ENCODE results near the gene NELFB.
"Not testable (repeated sequence)": the region's sequence is repeated elsewhere in the genome, so short reads cannot be mapped to it uniquely, and the experiment has no call there.

Gene NELFB

DNA sequence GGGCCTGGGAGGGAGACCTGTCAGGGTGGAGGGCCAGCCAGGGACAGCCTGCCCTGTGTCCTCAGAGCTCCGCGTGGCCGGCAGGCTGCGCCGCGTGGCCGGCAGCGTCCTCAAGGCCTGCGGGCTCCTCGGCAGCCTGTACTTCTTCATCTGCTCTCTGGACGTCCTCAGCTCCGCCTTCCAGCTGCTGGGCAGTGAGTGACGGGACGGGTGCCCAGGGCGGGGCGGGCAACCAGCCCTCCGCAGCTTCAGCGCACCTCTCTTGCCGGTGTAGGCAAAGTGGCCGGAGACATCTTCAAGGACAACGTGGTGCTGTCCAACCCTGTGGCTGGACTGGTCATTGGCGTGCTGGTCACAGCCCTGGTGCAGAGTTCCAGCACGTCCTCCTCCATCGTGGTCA, 22.6 kb upstream of the NELFB start:
- H3K27me3 ChIP-seq (ENCODE audit: control insufficient read depth, insufficient read depth, low read length): no peaks in the 10 kb centered on the region
- H3K4me1 ChIP-seq (ENCODE audit: control insufficient read depth, insufficient read depth, low read length): peaks cover 15% of the 10 kb centered on the region
- H3K4me3 ChIP-seq (ENCODE audit: low read length): no peak overlapping the region
- no peaks in the 10 kb centered on the region for H3K9me3 ChIP-seq (replicated peaks; ENCODE audit: low read length)
- peak overlapping the region; percentile 41 for H3K4me2 ChIP-seq (ENCODE audit: low read length)
- peak overlapping the region; percentile 47 for H3K9ac ChIP-seq (ENCODE audit: low read depth, low read length)
- no peaks in the 10 kb centered on the region for H3K36me3 ChIP-seq (ENCODE audit: insufficient read depth, low read length)

- H3K36me3 ChIP-seq (ENCODE audit: insufficient read depth, low read length): no peaks in the 10 kb centered on the region
- H3K9ac ChIP-seq (ENCODE audit: low read depth, low read length): no peak overlapping the region
- H3K4me2 ChIP-seq (ENCODE audit: low read length): no peak overlapping the region
- H3K9me3 ChIP-seq (replicated peaks; ENCODE audit: low read length): no peaks in the 10 kb centered on the region
- peaks cover 19% of the 10 kb centered on the region for H3K4me1 ChIP-seq (ENCODE audit: control insufficient read depth, insufficient read depth, low read length)
- no peak overlapping the region for H3K4me3 ChIP-seq (ENCODE audit: low read length)
- H3K27me3 ChIP-seq (ENCODE audit: control insufficient read depth, insufficient read depth, low read length): no peaks in the 10 kb centered on the region
These were observed 21.8 kb upstream of the NELFB start for GRCh38 chr9:137233143-137233980.

- H3K36me3 ChIP-seq (ENCODE audit: insufficient read depth, low read length): no peaks in the 10 kb centered on the region
- no peaks in the 10 kb centered on the region for H3K9me3 ChIP-seq (replicated peaks; ENCODE audit: low read length)
- no peaks in the 10 kb centered on the region for H3K27me3 ChIP-seq (ENCODE audit: control insufficient read depth, insufficient read depth, low read length)
- no peak overlapping the region for H3K4me2 ChIP-seq (ENCODE audit: low read length)
- H3K4me3 ChIP-seq (ENCODE audit: low read length): no peak overlapping the region
- peaks cover 25% of the 10 kb centered on the region for H3K4me1 ChIP-seq (ENCODE audit: control insufficient read depth, insufficient read depth, low read length)
- H3K9ac ChIP-seq (ENCODE audit: low read depth, low read length): no peak overlapping the region
These were observed 21.0 kb upstream of the NELFB start for GRCh38 chr9:137234055-137234697.

GRCh38 chr9:137234758-137235423, 20.2 kb upstream of the NELFB start:
- Histone ChIP-seq H3K9ac (ENCODE audit: low read depth, low read length) (no peak overlapping the region), H3K27me3 (ENCODE audit: control insufficient read depth, insufficient read depth, low read length) (no peaks in the 10 kb centered on the region), H3K4me3 (ENCODE audit: low read length) (no peak overlapping the region), H3K36me3 (ENCODE audit: insufficient read depth, low read length) (no peaks in the 10 kb centered on the region), H3K4me1 (ENCODE audit: control insufficient read depth, insufficient read depth, low read length) (peaks cover 31% of the 10 kb centered on the region), H3K9me3 (replicated peaks; ENCODE audit: low read length) (no peaks in the 10 kb centered on the region), H3K4me2 (ENCODE audit: low read length) (no peak overlapping the region)

- Histone ChIP-seq H3K4me3 (ENCODE audit: low read length) (no peak overlapping the region), H3K4me1 (ENCODE audit: control insufficient read depth, insufficient read depth, low read length) (peaks cover 31% of the 10 kb centered on the region), H3K9ac (ENCODE audit: low read depth, low read length) (no peak overlapping the region), H3K27me3 (ENCODE audit: control insufficient read depth, insufficient read depth, low read length) (no peaks in the 10 kb centered on the region), H3K4me2 (ENCODE audit: low read length) (no peak overlapping the region), H3K36me3 (ENCODE audit: insufficient read depth, low read length) (no peaks in the 10 kb centered on the region), H3K9me3 (replicated peaks; ENCODE audit: low read length) (no peaks in the 10 kb centered on the region)
These were observed 19.5 kb upstream of the NELFB start for GRCh38 chr9:137235424-137236237.

DNA sequence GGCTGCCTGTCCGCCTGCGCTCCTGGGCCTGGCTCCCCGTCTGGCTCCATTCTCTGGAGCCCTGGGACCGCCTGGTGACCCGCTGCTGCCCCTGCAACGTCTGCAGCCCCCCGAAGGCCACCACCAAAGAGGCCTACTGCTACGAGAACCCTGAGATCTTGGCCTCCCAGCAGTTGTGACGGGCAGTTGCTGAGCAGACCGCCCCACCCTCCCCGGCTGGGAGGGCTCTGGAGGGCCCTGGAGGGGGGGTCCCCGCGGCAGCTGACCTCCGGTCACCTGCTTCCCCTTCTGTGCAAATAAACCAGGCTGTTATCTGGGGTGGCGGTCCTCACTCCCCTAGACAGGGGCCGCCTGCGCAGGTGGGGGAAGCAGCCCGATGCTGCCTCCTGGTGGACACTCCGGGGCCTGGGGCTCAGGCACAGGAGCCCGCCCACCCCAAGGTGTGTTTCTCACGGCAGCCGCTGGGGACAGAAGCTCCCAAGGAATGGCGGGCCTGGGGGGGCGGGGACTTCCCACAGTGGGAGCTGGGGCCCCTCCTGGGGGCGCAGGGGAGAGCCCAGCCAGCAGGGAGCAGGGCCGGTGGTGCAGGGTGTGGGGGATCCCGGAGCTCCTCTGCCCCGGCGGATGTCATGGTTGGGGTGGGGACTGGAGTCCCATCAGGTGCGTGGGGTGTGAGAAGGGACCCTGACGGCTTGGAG, 18.7 kb upstream of the NELFB start:
- no peaks in the 10 kb centered on the region for H3K36me3 ChIP-seq (ENCODE audit: insufficient read depth, low read length)
- no peaks in the 10 kb centered on the region for H3K27me3 ChIP-seq (ENCODE audit: control insufficient read depth, insufficient read depth, low read length)
- no peaks in the 10 kb centered on the region for H3K9me3 ChIP-seq (replicated peaks; ENCODE audit: low read length)
- peak overlapping the region; percentile 58 for H3K4me2 ChIP-seq (ENCODE audit: low read length)
- H3K4me1 ChIP-seq (ENCODE audit: control insufficient read depth, insufficient read depth, low read length): peaks cover 31% of the 10 kb centered on the region
- no peak overlapping the region for H3K4me3 ChIP-seq (ENCODE audit: low read length)
- H3K9ac ChIP-seq (ENCODE audit: low read depth, low read length): no peak overlapping the region

DNA sequence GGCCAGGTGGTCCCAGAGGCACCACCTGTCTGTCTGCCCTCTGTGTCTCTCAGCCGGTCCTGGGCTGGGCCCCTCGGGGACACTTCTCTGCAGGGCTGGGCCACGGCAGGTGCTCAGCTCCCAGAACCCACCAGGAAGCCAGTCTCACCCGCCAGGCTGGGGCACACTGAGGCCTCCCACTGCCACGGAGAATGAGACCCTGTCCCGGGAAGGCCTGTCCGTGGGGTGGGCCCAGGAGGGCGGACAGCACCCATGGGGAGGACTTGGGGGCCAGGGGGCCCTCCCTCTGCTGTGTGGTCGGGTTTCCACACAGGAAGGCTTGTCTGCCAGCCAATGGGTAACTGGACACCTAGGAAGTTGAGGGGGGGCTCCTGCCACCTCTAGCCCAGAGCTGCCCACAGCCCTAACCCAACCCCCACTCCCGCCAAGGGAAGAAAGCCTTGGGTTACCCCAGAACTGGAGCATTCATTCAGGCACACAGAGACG, 18.1 kb upstream of the NELFB start:
- Histone ChIP-seq H3K36me3 (ENCODE audit: insufficient read depth, low read length) (peaks cover 4% of the 10 kb centered on the region), H3K27me3 (ENCODE audit: control insufficient read depth, insufficient read depth, low read length) (no peaks in the 10 kb centered on the region), H3K9me3 (replicated peaks; ENCODE audit: low read length) (no peaks in the 10 kb centered on the region), H3K4me3 (ENCODE audit: low read length) (no peak overlapping the region), H3K4me1 (ENCODE audit: control insufficient read depth, insufficient read depth, low read length) (peaks cover 31% of the 10 kb centered on the region), H3K9ac (ENCODE audit: low read depth, low read length) (no peak overlapping the region), H3K4me2 (ENCODE audit: low read length) (peak overlapping the region; percentile 58)

- Histone ChIP-seq H3K4me1 (ENCODE audit: control insufficient read depth, insufficient read depth, low read length) (peaks cover 39% of the 10 kb centered on the region), H3K4me2 (ENCODE audit: low read length) (peak overlapping the region; percentile 96), H3K4me3 (ENCODE audit: low read length) (no peak overlapping the region), H3K36me3 (ENCODE audit: insufficient read depth, low read length) (peaks cover 15% of the 10 kb centered on the region), H3K27me3 (ENCODE audit: control insufficient read depth, insufficient read depth, low read length) (no peaks in the 10 kb centered on the region), H3K9me3 (replicated peaks; ENCODE audit: low read length) (no peaks in the 10 kb centered on the region), H3K9ac (ENCODE audit: low read depth, low read length) (no peak overlapping the region)
These were observed 17.1 kb upstream of the NELFB start for GRCh38 chr9:137237759-137238726.

DNA sequence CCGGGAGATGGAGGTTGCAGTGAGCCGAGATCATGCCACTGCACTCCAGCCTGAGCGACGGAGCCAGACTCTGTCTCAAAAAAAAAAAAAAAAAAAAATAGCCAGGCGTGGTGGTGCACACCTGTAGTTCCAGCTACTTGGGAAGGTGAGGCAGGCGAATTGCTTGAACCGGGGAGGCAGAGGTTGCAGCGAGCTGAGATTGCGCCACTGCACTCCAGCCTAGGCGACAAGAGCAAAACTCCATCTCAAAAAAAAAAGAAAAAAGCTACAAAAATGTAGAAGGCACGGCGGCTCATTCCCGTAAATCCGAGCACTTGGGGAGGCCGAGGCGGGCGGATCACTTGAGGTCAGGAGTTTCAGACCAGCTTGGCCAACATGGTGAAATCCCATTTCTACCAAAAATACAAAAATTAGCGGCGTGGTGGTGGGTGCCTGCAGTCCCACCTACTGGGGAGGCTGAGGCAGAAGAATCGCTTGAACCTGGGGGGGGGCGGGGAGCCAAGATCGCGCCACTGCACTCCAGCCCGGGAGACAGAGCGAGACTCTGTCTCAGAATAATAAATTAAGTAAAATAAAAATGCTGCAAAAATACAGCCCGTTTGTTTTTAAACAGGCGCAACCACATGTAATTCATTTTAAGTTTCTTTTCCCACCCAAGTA, 15.5 kb upstream of the NELFB start:
- Histone ChIP-seq H3K9ac (ENCODE audit: low read depth, low read length) (peak overlapping the region; percentile 89), H3K4me2 (ENCODE audit: low read length) (peak overlapping the region; percentile 96), H3K4me1 (ENCODE audit: control insufficient read depth, insufficient read depth, low read length) (peaks cover 40% of the 10 kb centered on the region), H3K4me3 (ENCODE audit: low read length) (peak overlapping the region; percentile 82), H3K36me3 (ENCODE audit: insufficient read depth, low read length) (peaks cover 26% of the 10 kb centered on the region)
- H3K27me3 ChIP-seq (ENCODE audit: control insufficient read depth, insufficient read depth, low read length); H3K9me3 ChIP-seq (replicated peaks; ENCODE audit: low read length): not testable (repeated sequence)
